ENCODE measurements around the gene FAHD2B.
"Not testable (repeated sequence)": the region's sequence is repeated elsewhere in the genome, so short reads cannot be mapped to it uniquely, and the experiment has no call there.

FAHD2B gene

DNA sequence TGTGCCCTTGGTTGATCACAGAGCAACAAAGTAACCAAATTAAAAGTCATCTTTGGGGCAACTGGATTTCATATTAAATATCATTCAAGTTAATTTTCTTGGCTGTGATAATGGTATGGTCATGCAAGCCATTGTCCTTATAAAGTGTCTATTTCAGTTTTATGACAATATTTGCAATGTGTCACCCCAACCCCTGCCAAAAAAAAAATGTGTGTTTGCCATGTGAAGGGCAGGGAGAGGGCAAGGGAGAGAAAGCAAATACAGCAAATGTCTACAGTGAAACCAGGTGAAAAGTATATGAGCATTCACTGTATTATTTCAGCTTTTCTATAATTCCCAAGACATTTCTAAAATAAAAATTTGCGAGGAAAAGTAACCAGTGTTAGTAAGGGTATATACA lies 6.0 kb downstream of the FAHD2B start:
- H3K27me3 ChIP-seq (ENCODE audit: insufficient read depth, low read length); H3K27ac ChIP-seq (ENCODE audit: low read depth, low read length); H2AFZ ChIP-seq (ENCODE audit: insufficient read depth, low read length, poor library complexity); H3K9me3 ChIP-seq (ENCODE audit: insufficient read depth, low read depth, low read length); H3K4me3 ChIP-seq (ENCODE audit: low read depth, low read length); H3K9ac ChIP-seq (ENCODE audit: low read length); H3K4me1 ChIP-seq (ENCODE audit: control insufficient read depth in 1 of 2, insufficient read depth in 2 of 2, low read length in 2 of 2); H4K8ac ChIP-seq (ENCODE audit: low read depth, low read length); H3K18ac ChIP-seq (ENCODE audit: low read length); H2BK5ac ChIP-seq (ENCODE audit: low read depth, low read length, poor library complexity); H3K36me3 ChIP-seq (ENCODE audit: control insufficient read depth in 1 of 2, insufficient read depth in 2 of 2, low read length in 2 of 2); H2BK12ac ChIP-seq (ENCODE audit: low read length); H3K79me1 ChIP-seq (ENCODE audit: low read length); H2AK5ac ChIP-seq (ENCODE audit: low read length); H4K91ac ChIP-seq (ENCODE audit: low read depth, low read length); H3K4ac ChIP-seq (ENCODE audit: low read depth, low read length); H3K4me2 ChIP-seq (ENCODE audit: low read length); DNase-seq; H3K14ac ChIP-seq (ENCODE audit: low read length); H3K23ac ChIP-seq (ENCODE audit: low read length); H2BK120ac ChIP-seq (ENCODE audit: insufficient read depth, low read length, poor library complexity); H4K12ac ChIP-seq (ENCODE audit: low read depth, low read length); H3K79me2 ChIP-seq (ENCODE audit: control insufficient read depth, insufficient read depth, low read length, poor library complexity): not testable (repeated sequence)
- no CpG with 5 or more reads among the region's 1 CpG for WGBS (ENCODE audit: extremely low coverage, insufficient coverage, insufficient read length)

DNA sequence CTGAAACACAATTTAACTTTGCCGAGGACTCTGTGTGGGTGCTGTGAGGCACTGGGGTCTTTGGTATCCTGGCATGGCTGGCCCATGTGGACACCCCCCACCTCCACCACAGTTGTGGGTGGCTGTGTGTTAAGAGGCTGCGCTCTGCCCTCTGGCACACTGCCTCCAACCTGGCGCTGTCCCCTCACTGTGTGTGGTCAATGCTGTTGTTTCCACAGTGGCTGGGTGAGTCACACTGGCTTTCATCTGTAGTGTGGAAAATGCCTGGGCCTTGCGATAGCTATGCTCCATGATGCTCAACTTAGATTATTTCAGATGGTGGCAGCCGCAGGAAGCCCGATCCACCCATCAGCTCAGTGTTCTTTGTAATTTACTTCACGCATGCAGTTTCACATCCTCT lies 9.6 kb downstream of the FAHD2B start:
- not testable (repeated sequence) for H3K79me1 ChIP-seq (ENCODE audit: low read length); H3K23ac ChIP-seq (ENCODE audit: low read length); H4K8ac ChIP-seq (ENCODE audit: low read depth, low read length); H3K4me2 ChIP-seq (ENCODE audit: low read length); DNase-seq; H3K79me2 ChIP-seq (ENCODE audit: control insufficient read depth, insufficient read depth, low read length, poor library complexity); H3K27me3 ChIP-seq (ENCODE audit: insufficient read depth, low read length); H4K91ac ChIP-seq (ENCODE audit: low read depth, low read length); H3K4me1 ChIP-seq (ENCODE audit: control insufficient read depth in 1 of 2, insufficient read depth in 2 of 2, low read length in 2 of 2); H3K14ac ChIP-seq (ENCODE audit: low read length); H3K9ac ChIP-seq (ENCODE audit: low read length); H3K27ac ChIP-seq (ENCODE audit: low read depth, low read length); H2AFZ ChIP-seq (ENCODE audit: insufficient read depth, low read length, poor library complexity); H4K12ac ChIP-seq (ENCODE audit: low read depth, low read length); H3K4me3 ChIP-seq (ENCODE audit: low read depth, low read length); H3K4ac ChIP-seq (ENCODE audit: low read depth, low read length); H2AK5ac ChIP-seq (ENCODE audit: low read length); H2BK120ac ChIP-seq (ENCODE audit: insufficient read depth, low read length, poor library complexity); H2BK5ac ChIP-seq (ENCODE audit: low read depth, low read length, poor library complexity); H3K36me3 ChIP-seq (ENCODE audit: control insufficient read depth in 1 of 2, insufficient read depth in 2 of 2, low read length in 2 of 2); H3K9me3 ChIP-seq (ENCODE audit: insufficient read depth, low read depth, low read length); H3K18ac ChIP-seq (ENCODE audit: low read length); H2BK12ac ChIP-seq (ENCODE audit: low read length)
- WGBS (ENCODE audit: extremely low coverage, insufficient coverage, insufficient read length): no CpG with 5 or more reads among the region's 7 CpGs

DNA sequence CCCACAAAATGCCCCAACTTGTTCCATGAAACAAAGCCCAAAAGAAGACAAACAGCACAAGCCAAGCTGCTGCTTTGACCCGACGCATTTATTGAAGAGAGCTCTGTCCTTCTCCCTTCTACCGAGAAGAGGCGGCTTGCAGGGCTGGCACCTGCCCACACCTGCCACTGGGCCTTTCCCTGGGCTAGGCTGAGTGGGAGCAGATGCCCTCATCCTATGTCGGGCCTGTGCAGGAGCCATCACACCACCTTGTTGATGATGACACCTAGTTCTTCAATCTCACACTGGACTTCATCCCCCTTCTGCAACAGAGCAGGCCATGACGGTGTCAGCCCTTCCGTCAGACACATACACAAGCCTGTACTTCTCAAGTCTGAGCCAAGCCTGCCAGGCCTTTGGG lies 11.2 kb downstream of the FAHD2B start:
- H3K27ac ChIP-seq (ENCODE audit: low read depth, low read length); H3K79me1 ChIP-seq (ENCODE audit: low read length); H3K4me2 ChIP-seq (ENCODE audit: low read length); H3K9me3 ChIP-seq (ENCODE audit: insufficient read depth, low read depth, low read length); H3K27me3 ChIP-seq (ENCODE audit: insufficient read depth, low read length); H2BK5ac ChIP-seq (ENCODE audit: low read depth, low read length, poor library complexity); H3K9ac ChIP-seq (ENCODE audit: low read length); H2AK5ac ChIP-seq (ENCODE audit: low read length); H3K4me1 ChIP-seq (ENCODE audit: control insufficient read depth in 1 of 2, insufficient read depth in 2 of 2, low read length in 2 of 2); DNase-seq; H3K4ac ChIP-seq (ENCODE audit: low read depth, low read length); H3K14ac ChIP-seq (ENCODE audit: low read length); H3K79me2 ChIP-seq (ENCODE audit: control insufficient read depth, insufficient read depth, low read length, poor library complexity); H4K12ac ChIP-seq (ENCODE audit: low read depth, low read length); H4K8ac ChIP-seq (ENCODE audit: low read depth, low read length); H2AFZ ChIP-seq (ENCODE audit: insufficient read depth, low read length, poor library complexity); H2BK12ac ChIP-seq (ENCODE audit: low read length); H4K91ac ChIP-seq (ENCODE audit: low read depth, low read length); H3K23ac ChIP-seq (ENCODE audit: low read length); H3K36me3 ChIP-seq (ENCODE audit: control insufficient read depth in 1 of 2, insufficient read depth in 2 of 2, low read length in 2 of 2); H3K4me3 ChIP-seq (ENCODE audit: low read depth, low read length); H2BK120ac ChIP-seq (ENCODE audit: insufficient read depth, low read length, poor library complexity); H3K18ac ChIP-seq (ENCODE audit: low read length): not testable (repeated sequence)
- WGBS (ENCODE audit: extremely low coverage, insufficient coverage, insufficient read length): no CpG with 5 or more reads among the region's 7 CpGs

DNA sequence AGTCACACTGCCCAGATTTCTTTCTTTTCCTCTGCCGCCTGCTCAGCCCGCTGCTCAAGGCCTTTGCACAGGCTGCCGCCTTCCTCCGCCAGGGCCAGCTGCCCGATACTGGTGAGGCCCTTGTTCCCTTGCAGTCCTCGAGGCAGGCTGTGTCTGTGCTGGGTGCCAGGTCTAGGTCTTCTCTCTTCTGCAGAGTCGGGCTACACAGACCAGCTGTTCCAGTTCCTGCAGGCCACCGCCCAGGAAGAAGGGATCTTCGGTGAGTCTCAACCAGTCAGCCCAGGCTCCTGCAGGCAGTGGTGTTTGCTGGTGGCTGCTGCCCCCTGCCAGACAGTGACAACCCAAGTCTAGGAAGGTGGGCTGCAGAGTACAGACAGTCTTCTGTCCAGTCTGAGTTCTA lies 12.5 kb downstream of the FAHD2B start:
- not testable (repeated sequence) for H2AFZ ChIP-seq (ENCODE audit: insufficient read depth, low read length, poor library complexity); H3K79me1 ChIP-seq (ENCODE audit: low read length); H3K9ac ChIP-seq (ENCODE audit: low read length); H2BK120ac ChIP-seq (ENCODE audit: insufficient read depth, low read length, poor library complexity); H3K14ac ChIP-seq (ENCODE audit: low read length); H4K12ac ChIP-seq (ENCODE audit: low read depth, low read length); H2AK5ac ChIP-seq (ENCODE audit: low read length); H3K23ac ChIP-seq (ENCODE audit: low read length); H3K4me3 ChIP-seq (ENCODE audit: low read depth, low read length); H3K79me2 ChIP-seq (ENCODE audit: control insufficient read depth, insufficient read depth, low read length, poor library complexity); DNase-seq; H3K27me3 ChIP-seq (ENCODE audit: insufficient read depth, low read length); H3K18ac ChIP-seq (ENCODE audit: low read length); H3K4me2 ChIP-seq (ENCODE audit: low read length); H2BK12ac ChIP-seq (ENCODE audit: low read length); H3K4me1 ChIP-seq (ENCODE audit: control insufficient read depth in 1 of 2, insufficient read depth in 2 of 2, low read length in 2 of 2); H3K27ac ChIP-seq (ENCODE audit: low read depth, low read length); H3K4ac ChIP-seq (ENCODE audit: low read depth, low read length); H3K36me3 ChIP-seq (ENCODE audit: control insufficient read depth in 1 of 2, insufficient read depth in 2 of 2, low read length in 2 of 2); H4K8ac ChIP-seq (ENCODE audit: low read depth, low read length); H2BK5ac ChIP-seq (ENCODE audit: low read depth, low read length, poor library complexity); H4K91ac ChIP-seq (ENCODE audit: low read depth, low read length); H3K9me3 ChIP-seq (ENCODE audit: insufficient read depth, low read depth, low read length)
- no CpG with 5 or more reads among the region's 9 CpGs for WGBS (ENCODE audit: extremely low coverage, insufficient coverage, insufficient read length)

All from trophoblast cell (in vitro differentiated cells and primary cell).